Testis (tissue), 2 donors: ENCODE data around the gene TRIL.

Experiments
- POLR2A ChIP-seq: fragments of 450-650 bp; IDR thresholded peaks from one replicate; pipeline ENCODE4 v1.6.1; 2017; ENCODE audit warnings: antibody characterized with exemption, mild to moderate bottlenecking, moderate library complexity
- TF ChIP-seq, protein P1 (sequence below), 3 experiments: fragments of 450-650 bp in 2 of 3; fragments of 200-600 bp in 1 of 3; sonication (generic) in 1 of 3; IDR thresholded peaks; one replicate each; pipeline ENCODE4 v1.5.1; 2016 to 2019; ENCODE audit warnings: antibody characterized with exemption in 3 of 3, mild to moderate bottlenecking in 2 of 3, moderate library complexity in 1 of 3

DNA sequence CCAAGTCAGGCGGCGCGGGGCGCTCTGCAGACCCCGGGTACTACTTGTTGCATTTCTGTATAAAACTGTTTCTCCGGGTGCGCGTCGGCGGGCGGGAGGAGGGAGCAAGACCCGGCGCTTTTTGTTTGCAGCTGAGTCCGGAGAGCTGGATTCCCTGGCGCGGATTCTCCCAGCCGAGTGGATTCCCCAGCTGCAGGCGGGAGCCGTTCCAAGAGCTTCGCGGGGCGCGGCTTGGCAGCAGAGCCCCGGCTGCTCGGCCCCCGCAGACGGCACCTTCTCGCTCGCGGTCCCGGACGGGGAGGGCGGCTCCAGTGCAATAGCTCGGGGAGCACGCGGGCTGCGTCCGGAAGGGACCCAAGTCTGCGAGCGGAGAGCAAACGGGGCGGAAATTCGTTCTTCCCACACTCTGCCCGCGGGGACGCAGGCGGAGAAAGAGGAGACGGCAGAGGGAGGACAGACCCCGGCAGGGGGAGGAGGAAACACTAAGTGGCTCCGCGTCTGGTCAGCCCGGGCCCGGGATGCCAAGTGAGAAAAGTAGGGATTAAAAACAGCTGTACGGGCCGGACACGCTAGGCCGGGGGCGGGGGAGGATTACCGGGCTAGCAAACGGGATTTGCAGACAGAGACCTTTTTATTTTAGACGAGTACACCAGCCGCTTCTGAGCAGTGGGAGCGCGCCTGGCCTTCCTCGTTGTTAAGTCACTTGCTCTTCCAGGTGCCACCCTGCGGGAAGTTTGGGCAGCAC, at the start of gene TRIL:
- TF ChIP-seq POLR2A = no peak
- TF ChIP-seq, protein P1, sequence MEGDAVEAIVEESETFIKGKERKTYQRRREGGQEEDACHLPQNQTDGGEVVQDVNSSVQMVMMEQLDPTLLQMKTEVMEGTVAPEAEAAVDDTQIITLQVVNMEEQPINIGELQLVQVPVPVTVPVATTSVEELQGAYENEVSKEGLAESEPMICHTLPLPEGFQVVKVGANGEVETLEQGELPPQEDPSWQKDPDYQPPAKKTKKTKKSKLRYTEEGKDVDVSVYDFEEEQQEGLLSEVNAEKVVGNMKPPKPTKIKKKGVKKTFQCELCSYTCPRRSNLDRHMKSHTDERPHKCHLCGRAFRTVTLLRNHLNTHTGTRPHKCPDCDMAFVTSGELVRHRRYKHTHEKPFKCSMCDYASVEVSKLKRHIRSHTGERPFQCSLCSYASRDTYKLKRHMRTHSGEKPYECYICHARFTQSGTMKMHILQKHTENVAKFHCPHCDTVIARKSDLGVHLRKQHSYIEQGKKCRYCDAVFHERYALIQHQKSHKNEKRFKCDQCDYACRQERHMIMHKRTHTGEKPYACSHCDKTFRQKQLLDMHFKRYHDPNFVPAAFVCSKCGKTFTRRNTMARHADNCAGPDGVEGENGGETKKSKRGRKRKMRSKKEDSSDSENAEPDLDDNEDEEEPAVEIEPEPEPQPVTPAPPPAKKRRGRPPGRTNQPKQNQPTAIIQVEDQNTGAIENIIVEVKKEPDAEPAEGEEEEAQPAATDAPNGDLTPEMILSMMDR (IDR thresholded peaks at IDR 0.05) = no peak
